ENCODE measurements around the gene CCDC102A.

CCDC102A gene

DNA sequence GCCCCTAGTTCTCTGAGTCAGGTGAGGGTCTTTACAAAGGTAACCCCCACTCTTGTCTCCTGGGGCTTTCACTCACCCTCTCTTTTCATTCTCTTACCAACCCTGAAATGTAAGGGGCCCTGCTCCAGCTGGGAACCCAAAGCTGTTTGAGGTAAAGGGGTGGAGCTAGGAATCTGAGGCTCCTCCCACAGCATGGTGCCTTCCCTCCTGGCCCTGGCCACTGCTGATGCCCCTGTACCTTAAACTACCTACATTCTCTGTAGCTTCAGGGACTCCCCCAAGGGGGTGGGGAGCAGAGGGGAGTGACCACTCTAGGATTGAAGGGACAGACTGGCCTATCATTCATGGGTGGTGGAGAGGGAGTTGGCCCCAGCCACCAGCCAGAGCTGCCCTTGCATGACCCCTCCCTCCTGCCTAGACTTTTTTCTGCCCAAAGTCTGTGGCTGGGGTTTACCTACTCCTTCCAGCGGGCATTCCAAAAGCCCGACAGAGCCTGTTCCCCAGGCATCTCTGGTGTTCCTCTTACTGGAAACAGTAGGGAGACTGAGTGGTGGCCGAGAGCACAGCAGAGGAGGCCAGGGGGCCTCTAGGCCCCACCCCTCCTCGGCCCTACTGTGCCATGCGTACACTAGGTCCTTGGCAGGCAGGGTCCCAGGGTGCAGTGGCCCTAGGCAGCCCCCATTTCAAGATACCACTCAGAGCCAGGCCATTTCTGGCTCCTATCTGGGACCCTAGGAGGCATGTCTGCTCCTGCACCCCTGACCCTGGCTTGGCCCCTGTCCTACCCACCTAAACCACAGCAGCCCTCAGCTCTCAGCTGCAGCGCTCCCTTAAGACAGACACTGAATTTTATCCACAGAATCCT, 59.6 kb downstream of the CCDC102A start:
- DNase-seq, result no peak

DNA sequence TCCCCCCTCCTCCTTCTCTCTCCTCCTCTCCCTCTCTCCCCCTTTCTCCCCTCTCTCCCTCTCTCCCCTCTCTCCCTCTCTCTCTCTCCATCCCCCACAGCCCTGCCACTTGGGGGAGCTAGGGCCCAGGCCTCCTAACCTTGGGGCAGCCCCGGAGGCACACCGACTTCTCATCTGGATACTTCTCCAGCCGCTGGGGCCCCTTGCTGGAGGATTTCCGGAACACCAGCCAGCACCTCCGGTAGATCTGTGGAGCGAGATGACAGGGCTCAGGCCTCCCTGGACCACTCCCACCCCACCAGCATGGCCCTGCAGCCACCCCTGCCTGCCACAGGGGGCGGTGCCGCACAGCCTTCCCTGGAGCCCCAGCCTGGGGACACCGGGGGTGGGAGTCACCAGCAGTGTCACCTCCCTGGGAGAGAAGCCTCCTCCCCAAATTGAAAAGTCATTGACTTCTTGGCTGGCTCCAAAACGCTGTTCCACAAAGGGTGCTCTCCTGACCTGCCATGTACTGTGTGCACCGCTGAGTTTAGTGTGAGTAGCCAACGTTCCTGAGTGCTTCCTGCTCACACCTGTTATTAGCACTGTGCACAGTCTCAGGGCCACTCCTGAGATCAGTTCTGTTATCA, 60.5 kb downstream of the CCDC102A start:
- peak; percentile 61 to 80 for DNase-seq

DNA sequence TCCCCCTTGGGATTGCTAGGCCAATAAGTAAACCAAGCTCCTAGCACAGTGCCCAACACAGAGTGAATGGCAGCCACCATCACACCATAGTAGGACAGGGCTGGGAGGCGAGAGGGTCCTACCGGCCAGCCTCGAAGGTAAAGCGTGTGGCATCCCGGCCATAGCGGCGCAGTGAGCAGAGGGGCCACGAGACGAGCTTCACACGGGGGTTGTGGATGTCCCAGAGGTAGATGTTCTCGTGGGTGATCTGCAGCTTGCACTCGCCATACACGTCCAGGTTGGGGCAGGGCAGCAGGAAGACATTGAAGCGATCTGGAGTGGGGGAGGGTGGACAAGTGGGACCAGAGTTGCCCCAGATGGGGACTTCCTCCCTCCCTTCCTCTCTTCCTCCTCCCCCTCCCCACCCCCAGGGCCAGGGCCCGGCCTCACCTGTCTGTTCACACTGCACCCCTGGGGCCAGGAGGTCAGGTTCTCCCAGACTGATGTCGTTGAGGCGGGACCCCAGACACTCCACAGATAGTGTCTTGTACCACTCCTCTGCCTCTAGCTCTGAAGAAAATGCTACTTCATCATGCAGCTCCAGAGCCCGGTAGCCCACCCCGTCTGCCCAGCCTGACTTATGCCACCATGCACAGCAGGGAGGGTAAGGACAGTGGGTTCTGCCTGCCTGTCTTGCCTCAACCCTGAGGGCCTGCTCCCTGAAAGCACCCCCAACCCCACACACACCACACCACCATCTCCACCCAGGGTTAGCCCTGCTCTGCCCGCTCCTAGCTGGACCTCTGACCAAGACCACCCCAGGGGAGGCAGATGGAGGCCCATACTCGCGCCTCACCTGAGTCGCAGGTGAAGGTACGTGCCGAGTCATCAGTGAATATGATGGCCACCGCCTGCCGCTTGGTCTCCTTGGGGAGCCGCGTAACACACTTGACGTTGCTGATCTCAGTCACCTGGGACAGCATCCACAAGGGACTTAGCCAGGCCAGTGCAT, 61.4 kb downstream of the CCDC102A start:
- DNase-seq, result no peak

DNA sequence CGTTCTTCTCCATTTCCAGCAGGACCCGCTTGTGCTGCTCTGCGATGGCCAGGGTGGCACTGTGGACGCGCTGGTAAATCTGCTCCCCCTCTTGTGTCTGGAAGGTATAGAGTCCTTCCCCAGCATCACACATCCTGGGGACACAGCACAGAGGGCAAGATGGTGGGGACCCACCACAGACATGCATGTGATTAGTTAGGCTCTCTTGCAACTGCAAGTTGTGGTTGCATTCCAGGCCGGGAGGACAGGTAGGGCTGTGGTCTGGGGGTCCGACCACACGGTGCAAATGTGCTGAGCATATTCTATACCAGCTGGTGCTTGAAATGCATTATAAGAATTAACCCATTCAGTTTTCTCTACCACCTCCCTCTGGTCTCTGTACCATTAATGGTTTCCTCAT, 62.5 kb downstream of the CCDC102A start:
- no peak for DNase-seq

DNA sequence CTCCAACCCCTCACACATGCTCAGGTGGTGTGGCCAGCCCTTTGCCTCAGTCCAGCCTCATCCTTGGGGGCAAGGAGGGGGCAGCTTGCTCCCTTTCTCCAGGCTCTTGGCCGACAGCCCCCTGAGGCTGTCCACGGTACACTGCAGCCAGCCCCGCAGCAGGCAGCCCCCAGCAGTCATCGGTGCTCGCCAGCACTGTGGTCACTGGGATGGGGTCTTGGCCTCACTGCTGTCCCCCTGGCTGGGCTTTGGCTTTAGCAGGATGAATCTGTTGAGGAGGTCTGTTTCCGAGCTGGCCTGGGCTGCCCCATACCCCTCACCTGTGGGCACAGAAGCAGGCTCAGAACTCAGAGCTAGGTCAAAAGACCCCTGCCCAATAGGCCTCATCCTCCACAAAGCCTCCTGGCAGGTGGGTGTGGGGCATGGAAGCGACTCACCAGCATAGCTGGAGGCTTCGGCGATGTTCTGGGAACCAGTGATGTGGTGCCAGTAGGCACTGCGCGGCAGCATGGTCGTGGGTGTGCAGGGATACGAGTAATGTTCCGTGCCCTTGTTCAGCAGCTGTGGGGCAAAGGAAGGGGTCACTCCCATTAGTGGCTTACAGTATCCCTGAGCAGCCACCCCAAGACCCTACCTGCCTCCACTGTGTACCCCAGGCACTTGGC, 63.1 kb downstream of the CCDC102A start:
- DNase-seq, result no peak

DNA sequence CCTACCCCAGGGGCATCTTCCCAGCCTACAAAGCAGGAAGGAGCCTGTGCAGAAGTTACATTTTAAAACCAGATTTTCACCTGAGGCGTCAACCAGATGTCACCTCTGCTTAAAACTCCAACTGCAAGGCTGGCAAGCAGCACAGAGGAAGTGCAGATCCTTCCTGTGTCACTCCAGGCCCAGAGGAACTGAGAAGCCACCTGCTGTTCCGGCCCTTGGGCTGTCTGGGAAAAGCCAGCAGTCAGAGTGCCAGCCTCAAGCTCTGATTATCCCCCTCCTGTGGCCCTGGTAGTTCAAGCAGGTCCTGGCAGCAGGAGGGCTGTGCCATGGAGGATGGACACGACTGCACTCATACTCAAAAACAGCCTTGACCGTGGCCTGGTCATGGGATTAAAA, 63.7 kb downstream of the CCDC102A start:
- no peak for DNase-seq

DNA sequence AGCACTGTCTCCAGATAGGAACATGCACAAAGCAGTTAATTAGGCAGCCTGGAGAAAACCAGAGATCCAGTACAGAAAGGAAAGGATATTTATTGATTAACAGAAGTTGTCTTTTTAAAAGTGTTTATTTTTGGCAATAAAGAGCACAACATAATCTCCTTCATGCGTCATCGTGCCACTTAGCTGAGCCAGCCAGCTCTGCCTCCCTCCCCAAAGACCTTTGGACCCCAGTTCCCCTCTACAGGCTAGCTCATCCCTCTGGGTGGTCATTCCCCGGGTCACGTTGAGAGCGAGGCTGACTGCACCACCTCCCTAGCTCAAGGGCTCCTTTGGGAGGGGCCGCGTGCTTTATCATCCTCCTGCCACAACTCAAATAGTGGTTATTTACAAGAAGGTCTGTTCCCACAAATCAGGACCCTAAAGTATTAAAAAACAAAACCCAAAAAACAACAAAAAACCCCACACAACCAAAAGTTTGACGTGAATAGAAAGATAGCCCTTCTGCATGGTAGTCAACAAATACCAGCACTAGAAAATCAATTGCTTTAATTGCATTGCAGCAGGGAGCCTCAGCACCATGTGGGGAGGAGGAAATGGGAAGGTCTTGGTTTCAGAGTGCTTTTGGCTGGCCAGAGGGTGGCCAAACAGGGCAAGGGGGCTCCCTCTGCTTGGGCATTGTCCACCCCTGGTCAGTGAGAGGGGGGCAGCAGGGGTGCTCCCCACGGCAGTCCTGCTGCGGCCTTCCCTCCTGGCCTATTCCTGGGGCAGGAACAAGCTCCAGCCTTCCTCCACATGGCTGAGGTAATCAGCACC, 64.3 kb downstream of the CCDC102A start:
- DNase-seq, result no peak

DNA sequence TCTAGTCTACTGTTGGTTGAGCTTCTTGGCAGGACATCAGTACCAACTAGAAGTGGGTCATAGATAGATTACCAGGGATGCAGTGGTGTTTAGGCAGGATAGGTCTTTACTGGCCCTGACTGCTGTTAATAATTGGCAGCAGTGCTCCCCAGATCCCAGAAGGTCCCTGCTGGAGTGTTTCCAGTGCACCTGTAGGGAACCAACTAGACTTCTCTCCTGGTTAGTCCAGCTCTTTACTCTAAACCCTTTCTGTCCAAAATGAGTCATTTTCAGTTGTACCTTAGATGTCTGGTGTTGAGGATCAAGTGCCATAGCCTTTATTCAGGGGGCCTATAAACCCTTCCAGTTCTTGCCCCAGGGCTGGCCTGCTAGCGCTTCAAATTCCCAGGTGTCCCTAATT, 65.2 kb downstream of the CCDC102A start:
- no peak for DNase-seq

DNA sequence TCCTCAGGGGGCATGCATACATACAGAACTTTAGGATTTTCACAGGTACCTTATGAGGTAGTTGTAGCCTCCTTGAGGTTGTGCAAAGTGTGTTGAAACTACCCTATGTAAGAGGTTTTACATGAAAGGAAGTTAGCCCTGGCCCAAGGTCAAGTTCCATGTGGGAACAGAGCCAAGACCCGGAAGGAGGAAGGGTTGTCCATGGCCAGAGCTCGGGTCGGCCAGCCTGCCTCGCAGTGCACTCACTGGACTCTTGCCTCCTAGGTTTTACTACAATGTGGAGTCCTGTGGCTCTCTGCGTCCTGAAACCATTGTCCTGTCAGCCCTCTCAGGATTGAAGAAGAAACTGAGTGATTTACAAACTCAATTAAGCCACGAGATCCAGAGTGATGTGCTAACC, 65.7 kb downstream of the CCDC102A start:
- DNase-seq, result no peak

DNA sequence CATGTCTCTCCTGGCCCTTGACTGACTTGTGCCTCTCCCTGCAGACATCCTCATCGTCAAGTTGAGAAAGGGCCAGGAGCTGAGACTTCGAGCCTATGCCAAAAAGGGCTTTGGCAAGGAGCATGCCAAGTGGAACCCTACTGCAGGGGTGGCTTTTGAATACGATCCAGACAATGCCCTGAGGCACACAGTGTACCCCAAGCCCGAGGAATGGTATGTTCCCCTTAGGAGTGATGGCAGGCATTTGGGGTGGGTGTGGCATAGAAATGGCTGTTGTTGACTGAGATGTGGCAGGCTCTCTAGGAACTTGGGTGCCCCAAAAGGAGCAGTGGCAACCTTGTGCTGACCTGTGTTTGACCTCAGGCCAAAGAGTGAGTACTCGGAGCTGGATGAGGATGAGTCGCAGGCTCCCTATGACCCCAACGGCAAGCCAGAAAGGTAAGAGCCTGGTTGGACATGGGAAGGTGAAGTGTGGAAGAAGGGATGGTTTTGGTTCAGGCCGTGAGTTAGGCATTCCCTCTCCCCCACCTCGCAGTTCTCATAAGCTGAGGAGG, 66.4 kb downstream of the CCDC102A start:
- no peak for DNase-seq

DNA sequence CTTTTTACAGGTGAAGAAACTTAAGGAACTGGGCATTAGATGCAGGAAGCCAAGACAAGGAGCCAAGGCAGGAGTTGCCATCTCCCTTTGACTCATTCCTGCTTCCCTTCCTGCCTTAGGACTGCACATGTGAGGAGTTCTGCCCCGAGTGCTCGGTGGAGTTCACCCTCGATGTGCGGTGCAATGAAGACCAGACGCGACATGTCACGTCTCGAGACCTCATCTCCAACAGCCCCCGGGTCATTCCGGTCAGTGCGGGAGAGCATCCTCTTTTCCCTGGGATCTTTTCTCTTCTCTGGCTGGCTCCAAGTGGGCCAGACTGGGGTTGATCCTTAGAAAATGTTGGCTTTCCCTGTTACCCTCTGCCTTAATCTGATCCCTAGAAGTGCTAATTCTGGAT, 67.3 kb downstream of the CCDC102A start:
- DNase-seq, result no peak

DNA sequence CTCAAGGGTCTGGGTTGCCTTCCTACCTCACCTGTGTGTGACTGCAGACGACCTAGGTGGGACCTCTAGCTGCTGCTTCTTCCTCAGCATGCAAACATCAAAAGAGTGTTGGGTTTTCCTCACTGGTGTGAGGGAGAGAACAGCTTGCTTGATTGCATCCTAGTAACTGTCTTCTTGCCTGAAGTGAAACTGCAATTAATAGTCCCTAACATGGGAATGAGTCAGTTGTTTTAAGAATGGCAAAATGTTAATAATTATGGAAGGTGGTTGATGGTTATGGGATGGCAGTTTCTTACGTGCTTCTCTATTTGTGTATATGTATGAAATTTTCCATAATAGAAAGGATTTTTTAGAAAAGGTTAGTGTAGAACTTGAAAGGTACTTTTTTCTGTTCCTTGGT, 68.0 kb downstream of the CCDC102A start:
- no peak for DNase-seq

DNA sequence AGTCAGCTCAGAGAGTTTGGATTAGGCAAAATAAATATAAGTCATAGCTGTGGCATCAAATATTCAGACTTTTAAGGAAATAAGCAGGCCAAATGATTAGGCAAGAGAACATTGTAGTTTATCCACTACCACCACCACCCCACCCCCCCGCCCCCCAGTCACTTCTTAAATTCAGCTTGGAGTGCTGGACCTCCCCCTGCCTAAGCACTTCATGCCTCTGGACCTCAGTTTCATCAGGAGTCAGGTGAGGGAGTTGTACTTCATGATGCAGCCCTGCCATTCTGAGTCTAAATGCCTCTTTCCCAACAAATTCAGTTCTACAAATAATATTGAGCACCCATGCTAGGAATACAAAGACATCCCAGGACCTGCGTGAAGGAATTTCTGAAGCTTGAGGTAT, 71.8 kb downstream of the CCDC102A start:
- no peak for DNase-seq

DNA sequence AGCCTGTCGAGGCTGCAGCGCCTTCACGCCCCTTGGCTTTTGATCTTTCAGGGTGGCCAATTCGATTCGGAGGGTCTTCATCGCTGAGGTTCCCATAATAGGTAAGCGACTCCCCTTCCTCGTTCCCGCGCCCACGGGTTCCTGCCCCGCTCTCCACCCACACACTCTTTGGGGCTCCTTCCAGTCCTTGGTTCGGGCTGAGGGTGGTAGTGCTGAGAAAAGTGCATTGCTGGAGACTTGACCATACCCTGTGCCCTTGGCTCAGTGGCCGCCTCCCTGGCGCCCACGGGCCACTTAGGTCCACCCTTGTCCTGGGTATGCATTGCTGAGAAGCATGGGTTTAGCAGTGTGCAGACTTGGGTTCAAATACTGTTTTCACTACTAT, 73.4 kb downstream of the CCDC102A start:
- no peak for DNase-seq

DNA sequence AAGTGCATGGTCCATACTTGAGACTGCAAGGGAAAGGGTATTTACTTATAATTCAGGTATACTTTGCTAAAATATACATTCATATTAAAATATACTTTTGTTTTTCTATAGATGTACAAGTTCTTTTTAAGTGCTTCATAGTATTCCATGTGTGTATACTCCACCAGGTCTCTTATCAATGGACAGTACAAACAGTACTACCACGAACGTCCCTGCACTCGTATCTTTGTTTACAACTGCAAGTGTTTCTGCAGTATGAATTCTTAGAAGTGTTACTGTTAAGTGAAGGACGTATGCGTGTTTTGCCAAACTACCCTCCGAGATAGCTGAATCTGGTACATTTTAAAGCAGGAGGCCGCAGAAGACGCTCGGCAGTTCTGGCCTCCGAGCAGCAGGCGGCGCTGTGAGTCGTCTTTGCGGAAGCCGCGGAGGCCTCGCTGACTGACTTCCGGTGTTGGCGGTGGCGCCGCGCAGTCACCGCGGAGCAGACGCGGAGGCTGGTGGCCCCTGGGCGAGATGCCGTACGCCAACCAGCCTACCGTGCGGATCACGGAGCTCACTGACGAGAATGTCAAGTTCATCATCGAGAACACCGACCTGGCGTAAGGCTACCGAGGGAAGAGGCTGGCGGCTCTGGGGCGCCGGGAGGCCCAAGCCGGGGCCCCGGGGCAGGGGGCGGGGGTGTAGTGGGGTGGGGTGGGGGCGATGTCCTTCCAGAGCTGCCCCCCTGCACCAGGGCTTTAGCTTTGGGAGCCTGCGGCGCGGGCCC, 74.0 kb downstream of the CCDC102A start, which contains the start of gene POLR2C:
TSS of gene POLR2C (plus strand) at position 471 of the 769 bp plus-strand sequence. CDS start at position 517, 46 bp downstream.
- peak; percentile 89 to 94 for DNase-seq

Measured in CD4-positive, alpha-beta T cell treated with Interferon alpha-2 for 1 hour (primary cell).